HepG2 (cell line): Measurements from ENCODE around the gene TBC1D25. TPM values are rescaled to one million over a fixed set of nuclear protein-coding genes. Genes with fewer than 3 reads are reported as not detected.
A peak's percentile ranks its signal among the peaks of the same experiment; 100 is the strongest.

Source experiments
- ATF3 ChIP-seq: sonication (generic); formaldehyde crosslinking; IDR thresholded peaks from 2 replicates; pipeline ENCODE4 v1.4.0; 2020; ENCODE audit warnings: missing genetic modification reagents
- FOSL2 ChIP-seq: sonication (generic); formaldehyde crosslinking; IDR thresholded peaks from 2 replicates; pipeline ENCODE4 v1.4.0; 2020; ENCODE audit warnings: missing genetic modification reagents
- FOXK1 ChIP-seq: sonication (generic); formaldehyde crosslinking; IDR thresholded peaks from 2 replicates; pipeline ENCODE4 v1.4.0; 2020; ENCODE audit warnings: low read depth, missing genetic modification reagents, borderline replicate concordance
- FOXM1 ChIP-seq: sonication (generic); formaldehyde crosslinking; IDR thresholded peaks from 2 replicates; pipeline ENCODE4 v1.5.0; 2020; ENCODE audit warnings: missing genetic modification reagents
- HOMEZ ChIP-seq: IDR thresholded peaks from 2 replicates; pipeline ENCODE4 v1.6.1; 2016; ENCODE audit warnings: low read depth
- HOXA7 ChIP-seq: sonication (generic); formaldehyde crosslinking; IDR thresholded peaks from 2 replicates; pipeline ENCODE4 v1.8.1; 2022; ENCODE audit warnings: mild to moderate bottlenecking, missing genetic modification reagents, moderate library complexity
- MAX ChIP-seq: IDR thresholded peaks from 2 replicates; pipeline ENCODE4 v1.6.1; 2012; ENCODE audit warnings: inconsistent platforms
- NR3C1 ChIP-seq: sonication (generic); formaldehyde crosslinking; IDR thresholded peaks from 2 replicates; pipeline ENCODE4 v1.4.0; 2020; ENCODE audit warnings: missing genetic modification reagents
- REL ChIP-seq: sonication (generic); formaldehyde crosslinking; conservative IDR thresholded peaks from 2 replicates; pipeline ENCODE4 v1.8.0; 2022; ENCODE audit warnings: mild to moderate bottlenecking, missing genetic modification reagents, moderate library complexity
- TCF7L2 ChIP-seq: IDR thresholded peaks from 2 replicates; pipeline ENCODE4 v1.6.1; 2011; ENCODE audit warnings: mild to moderate bottlenecking, low read depth, low read length, moderate library complexity
- TP53 ChIP-seq: sonication (generic); formaldehyde crosslinking; conservative IDR thresholded peaks from 2 replicates; pipeline ENCODE4 v1.4.0; 2020; ENCODE audit warnings: missing genetic modification reagents
- TRIM24 ChIP-seq: sonication (generic); formaldehyde crosslinking; IDR thresholded peaks from 2 replicates; pipeline ENCODE4 v1.8.0; 2022; ENCODE audit warnings: mild to moderate bottlenecking, missing genetic modification reagents
- UBTF ChIP-seq: sonication (generic); formaldehyde crosslinking; IDR thresholded peaks from 2 replicates; pipeline ENCODE4 v1.4.0; 2020; ENCODE audit warnings: mild to moderate bottlenecking, missing genetic modification reagents
- ZBTB4 ChIP-seq: sonication (generic); formaldehyde crosslinking; IDR thresholded peaks from 2 replicates; pipeline ENCODE4 v1.4.0; 2020; ENCODE audit warnings: missing genetic modification reagents, mild to moderate bottlenecking, borderline replicate concordance
- ZBTB7A ChIP-seq: sonication (generic); formaldehyde crosslinking; IDR thresholded peaks from 2 replicates; pipeline ENCODE4 v1.8.0; 2022; ENCODE audit warnings: mild to moderate bottlenecking, missing genetic modification reagents
- ZNF234 ChIP-seq: sonication (generic); formaldehyde crosslinking; conservative IDR thresholded peaks from 2 replicates; pipeline ENCODE4 v1.5.1; 2020; ENCODE audit warnings: mild to moderate bottlenecking, missing genetic modification reagents
- ZNF280B ChIP-seq: sonication (generic); formaldehyde crosslinking; IDR thresholded peaks from 2 replicates; pipeline ENCODE4 v1.5.0; 2020; ENCODE audit warnings: missing genetic modification reagents, mild to moderate bottlenecking, borderline replicate concordance
- ZNF484 ChIP-seq: sonication (generic); formaldehyde crosslinking; IDR thresholded peaks from 2 replicates; pipeline ENCODE4 v1.5.1; 2020; ENCODE audit warnings: mild to moderate bottlenecking, low read depth, missing genetic modification reagents, borderline replicate concordance
- ZNF549 ChIP-seq: sonication (generic); formaldehyde crosslinking; IDR thresholded peaks from 2 replicates; pipeline ENCODE4 v1.5.0; 2020; ENCODE audit warnings: missing genetic modification reagents
- ZNF652 ChIP-seq: IDR thresholded peaks from 2 replicates; pipeline ENCODE4 v1.6.1; 2016; ENCODE audit warnings: low read depth, borderline replicate concordance
- polyA plus RNA-seq, 8 experiments: library from polyadenylated mRNA; depleted of rRNA in 3 of 8; stranded (reverse) in 7 of 8; unstranded in 1 of 8; fragments of >200 nt; fragmentation: Illumina TruSeq in 4 of 8; extraction: Trizol in 4 of 8; gene quantifications; 2 replicates each; pipeline versions ENCODE4 v1.2.1 to v1.2.3, GENCODE V29; 2011 to 2016; ENCODE audit warnings: low read depth in 4 of 8, missing spikeins in 1 of 8, mixed read lengths in 1 of 8; ENCODE audit not compliant: insufficient read depth in 1 of 8
- total RNA-seq, 5 experiments: library from RNA; depleted of rRNA; stranded (reverse); fragments of >200 nt; fragmentation: Illumina TruSeq; extraction: Trizol; gene quantifications; 2 replicates each; pipeline ENCODE4 v1.2.3, GENCODE V29; 2016; ENCODE audit warnings: low read depth in 1 of 5

Gene TBC1D25
- total and polyA plus RNA-seq, 2 of the 13 experiments (the other 11 are each of a cell fraction or from before 2014, with no cell fraction given) = 3.5 to 4.7 TPM

GRCh38 chrX:48591255-48591791, 51.8 kb downstream of the TBC1D25 start (continued):
- TF ChIP-seq REL (CRISPR knock-in tag) (no peak), ZNF234 (CRISPR knock-in tag) (no peak), TP53 (CRISPR knock-in tag) (no peak), HOXA7 (CRISPR knock-in tag) (no peak), TRIM24 (CRISPR knock-in tag) (no peak), ATF3 (no peak), TCF7L2 (no peak), HOMEZ (CRISPR knock-in tag) (peak; percentile 32; the same call in 1 of the 2 replicates), ZBTB4 (no peak), ZBTB7A (CRISPR knock-in tag) (no peak), ZNF549 (CRISPR knock-in tag) (no peak), FOXM1 (CRISPR knock-in tag) (no peak), ZNF280B (CRISPR knock-in tag) (no peak), FOXK1 (CRISPR knock-in tag) (no peak), FOSL2 (peak; percentile 88), ZNF484 (CRISPR knock-in tag) (no peak), ZNF652 (no peak), NR3C1 (CRISPR knock-in tag) (no peak), UBTF (CRISPR knock-in tag) (no peak), MAX (peak; percentile 33; the same call in 1 of the 2 replicates)
